Panc1 (cell line): ENCODE measurements around the gene NCAM2. TPM values are rescaled to one million over a fixed set of nuclear protein-coding genes. Genes with fewer than 3 reads are reported as not detected.

Experiments used
- ATAC-seq: fragments of 200-7000 bp; cut with Tn5 transposase; 2 replicates; pipeline ENCODE4 v1.9.1; 2020; ENCODE audit warnings: mild to moderate bottlenecking, moderate library complexity
- BruUV-seq: library from RNA; stranded (reverse); fragments of 400-500 nt; replicated peaks from 2 replicates; lab custom pipeline; 2021; lab: Mats Ljungman, UMichigan
- CTCF ChIA-PET: fragments of 300-600 bp; sonication (Branson Sonifier 250); formaldehyde crosslinking; loops from one replicate; lab custom pipeline; 2022; ENCODE audit warnings: antibody characterized with exemption; lab: Charles Lee
- POLR2A ChIA-PET: fragments of 300-600 bp; sonication (Branson Sonifier 250); formaldehyde crosslinking; loops from one replicate; lab custom pipeline; 2022; ENCODE audit warnings: antibody characterized with exemption; lab: Charles Lee
- DNase-seq: peaks from one replicate; pipeline ENCODE4 v3.0.0-alpha.2; 2010; ENCODE audit warnings: low read depth, low spot score
- H3K27ac ChIP-seq: 2 replicates; pipeline ENCODE4 v1.5.1; 2011; ENCODE audit warnings: mild to moderate bottlenecking, low read length, inconsistent platforms
- H3K27me3 ChIP-seq: fragments of 200-500 bp; sonication (Bioruptor generic); 2 replicates; pipeline ENCODE4 v1.6.0; 2014; ENCODE audit warnings: low read length, inconsistent platforms; ENCODE audit not compliant: control insufficient read depth, insufficient read depth
- H3K36me3 ChIP-seq: fragments of 200-500 bp; sonication (Bioruptor generic); 2 replicates; pipeline ENCODE4 v1.5.1; 2014; ENCODE audit warnings: inconsistent platforms, mild to moderate bottlenecking, low read length, moderate library complexity; ENCODE audit not compliant: control insufficient read depth, insufficient read depth
- H3K4me1 ChIP-seq: 2 replicates; pipeline ENCODE4 v1.5.1; 2011; ENCODE audit warnings: inconsistent platforms, mild to moderate bottlenecking, low read length, moderate library complexity; ENCODE audit not compliant: control insufficient read depth, insufficient read depth
- H3K4me3 ChIP-seq, 2 experiments: 2 replicates each; pipeline ENCODE4 v1.5.1; 2011 to 2012; ENCODE audit warnings: low read depth in 2 of 2, low read length in 2 of 2, mild to moderate bottlenecking in 2 of 2, inconsistent platforms in 1 of 2, moderate library complexity in 1 of 2
- H3K9me3 ChIP-seq: fragments of 200-500 bp; sonication (Bioruptor generic); 2 replicates; pipeline ENCODE4 v1.5.1; 2014; ENCODE audit warnings: low read depth, mild to moderate bottlenecking, inconsistent platforms, low read length, moderate library complexity; ENCODE audit not compliant: control insufficient read depth, insufficient read depth
- CTCF ChIP-seq: fragments of 450-650 bp; IDR thresholded peaks from 2 replicates; pipeline ENCODE4 v1.5.1; 2017; ENCODE audit warnings: mild to moderate bottlenecking
- POLR2AphosphoS5 ChIP-seq: IDR thresholded peaks from 2 replicates; pipeline ENCODE4 v1.6.1; 2012; ENCODE audit warnings: mild to moderate bottlenecking, low read depth, low read length, moderate library complexity
- REST ChIP-seq, 2 experiments: IDR thresholded peaks; 2 replicates each; pipeline ENCODE4 v1.6.1; 2011 to 2012; ENCODE audit warnings: low read depth in 2 of 2, control low read depth in 1 of 2, low read length in 1 of 2, mild to moderate bottlenecking in 1 of 2, moderate library complexity in 1 of 2; ENCODE audit not compliant: insufficient read depth in 1 of 2
- SIN3A ChIP-seq: IDR thresholded peaks from 2 replicates; pipeline ENCODE4 v1.6.1; 2012; ENCODE audit warnings: low read depth, mild to moderate bottlenecking, low read length, moderate library complexity, borderline replicate concordance; ENCODE audit not compliant: insufficient read depth
- TCF7L2 ChIP-seq: IDR thresholded peaks from 2 replicates; pipeline ENCODE4 v1.6.1; 2011; ENCODE audit warnings: mild to moderate bottlenecking, low read depth, low read length, inconsistent platforms
- in situ Hi-C: cut with HindIII; loops from 2 replicates; pipeline ENCODE4 v1.10.0; 2016; ENCODE audit warnings: low sequenced_read_pairs, low pct_unique_long_range_greater_than_20kb
- intact Hi-C: fragments of 100-400 bp; cut with micrococcal nuclease; formaldehyde crosslinking; loops from one replicate; pipeline ENCODE4 v1.10.0; 2022; ENCODE audit not compliant: unreplicated experiment
- total RNA-seq: library from RNA; stranded (reverse); gene quantifications from one replicate; pipeline ENCODE4 v1.2.1, GENCODE V29; 2021; ENCODE audit not compliant: unreplicated experiment

NCAM2 gene
- total RNA-seq, 1 experiment from 2014 or later, result 2.2 TPM

GRCh38 chr21:21177353-21177986 lies 179.3 kb downstream of the NCAM2 start:
- ChIA-PET CTCF (no interaction called here), POLR2A (no interaction called here)
- H3K36me3 ChIP-seq, result no peaks in the 10 kb centered on the region
- no peak for TF ChIP-seq POLR2AphosphoS5
- no peak for TF ChIP-seq REST (IDR thresholded peaks at IDR 0.05; ENCODE audit: insufficient read depth in 1 of 2, low read depth in 2 of 2, low read length in 1 of 2)
- TF ChIP-seq CTCF, result no peak
- no peak for TF ChIP-seq SIN3A
- no peaks in the 10 kb centered on the region for H3K27me3 ChIP-seq
- no peak for DNase-seq
- no peaks in the 10 kb centered on the region for H3K9me3 ChIP-seq
- no peak for ATAC-seq
- in situ Hi-C loops (no loop called here), intact Hi-C loops (no loop called here)
- H3K4me3 ChIP-seq, result no peak overlapping the region
- no peak overlapping the region for H3K27ac ChIP-seq
- no TSS peak for BruUV-seq
- no peaks in the 10 kb centered on the region for H3K4me1 ChIP-seq

GRCh38 chr21:21179619-21180298 lies 181.6 kb downstream of the NCAM2 start:
- CTCF ChIA-PET, result no interaction called here
- no peaks in the 10 kb centered on the region for H3K36me3 ChIP-seq
- DNase-seq (no peak), ATAC-seq (no peak)
- TF ChIP-seq SIN3A, result no peak
- no peak for TF ChIP-seq POLR2AphosphoS5
- TF ChIP-seq CTCF, result no peak
- no peak for TF ChIP-seq REST (IDR thresholded peaks at IDR 0.05; ENCODE audit: insufficient read depth in 1 of 2, low read depth in 2 of 2, low read length in 1 of 2)
- no peak for TF ChIP-seq TCF7L2
- intact Hi-C loops (no loop called here), in situ Hi-C loops (no loop called here)
- H3K9me3 ChIP-seq, result no peaks in the 10 kb centered on the region
- BruUV-seq, result no TSS peak
- H3K27ac ChIP-seq, result no peak overlapping the region
- POLR2A ChIA-PET, result no interaction called here
- no peaks in the 10 kb centered on the region for H3K27me3 ChIP-seq
- no peak overlapping the region for H3K4me3 ChIP-seq
- no peaks in the 10 kb centered on the region for H3K4me1 ChIP-seq
